PC-3 (cell line): ENCODE measurements around the gene PLEKHA6. TPM values are rescaled to one million over a fixed set of nuclear protein-coding genes. Genes with fewer than 3 reads are reported as not detected.

Experiments
- ATAC-seq: fragments of 200-7000 bp; cut with Tn5 transposase; 2 replicates; pipeline ENCODE4 v1.9.1; 2020; ENCODE audit warnings: mild to moderate bottlenecking, moderate library complexity
- BruUV-seq: library from RNA; stranded (reverse); fragments of 400-500 nt; replicated peaks from 2 replicates; lab custom pipeline; 2021; lab: Mats Ljungman, UMichigan
- CTCF ChIA-PET: fragments of 300-600 bp; sonication (Branson Sonifier 250); formaldehyde crosslinking; loops from one replicate; lab custom pipeline; 2022; ENCODE audit warnings: antibody characterized with exemption; lab: Charles Lee
- POLR2A ChIA-PET: fragments of 300-600 bp; sonication (Branson Sonifier 250); formaldehyde crosslinking; loops from one replicate; lab custom pipeline; 2022; ENCODE audit warnings: antibody characterized with exemption; ENCODE audit not compliant: unreplicated experiment; lab: Charles Lee
- DNase-seq: peaks from one replicate; pipeline ENCODE4 v3.0.0-alpha.2; 2015
- H2AFZ ChIP-seq: fragments of 300-600 bp; sonication (generic); 2 replicates; pipeline ENCODE4 v1.6.0; 2016; ENCODE audit warnings: antibody characterized with exemption, low read length
- H3F3A ChIP-seq: fragments of 300-600 bp; sonication (generic); one replicate; pipeline ENCODE4 v1.6.0; 2017; ENCODE audit warnings: antibody characterized with exemption, low read length, control low read depth, mild to moderate bottlenecking; ENCODE audit not compliant: unreplicated experiment
- H3K27ac ChIP-seq: fragments of 300-600 bp; sonication (generic); 2 replicates; pipeline ENCODE4 v1.5.1; 2016; ENCODE audit warnings: mild to moderate bottlenecking, low read length
- H3K27me3 ChIP-seq: fragments of 300-600 bp; sonication (generic); 2 replicates; pipeline ENCODE4 v1.6.1; 2016; ENCODE audit warnings: low read length, mixed read lengths
- H3K36me3 ChIP-seq: fragments of 300-600 bp; sonication (generic); 2 replicates; pipeline ENCODE4 v1.6.1; 2016; ENCODE audit warnings: low read depth, mixed run types, low read length, mixed read lengths
- H3K4me1 ChIP-seq: fragments of 300-600 bp; sonication (generic); 2 replicates; pipeline ENCODE4 v1.5.1; 2016; ENCODE audit warnings: low read length; ENCODE audit not compliant: insufficient read depth
- H3K4me2 ChIP-seq: fragments of 300-600 bp; sonication (generic); 2 replicates; pipeline ENCODE4 v1.6.0; 2016; ENCODE audit warnings: low read length
- H3K4me3 ChIP-seq: fragments of 300-600 bp; sonication (generic); 2 replicates; pipeline ENCODE4 v1.5.1; 2016; ENCODE audit warnings: mild to moderate bottlenecking, low read length, mixed read lengths
- H3K79me2 ChIP-seq: fragments of 300-600 bp; sonication (generic); 2 replicates; pipeline ENCODE4 v1.6.1; 2017; ENCODE audit warnings: low read length, mixed read lengths
- H3K9ac ChIP-seq: fragments of 300-600 bp; sonication (generic); 2 replicates; pipeline ENCODE4 v1.6.0; 2016; ENCODE audit warnings: mild to moderate bottlenecking, low read length
- H3K9me2 ChIP-seq: fragments of 300-600 bp; sonication (generic); replicated peaks from 2 replicates; pipeline ENCODE4 v1.6.1; 2016; ENCODE audit warnings: mixed run types, low read length, mixed read lengths
- H3K9me3 ChIP-seq: fragments of 300-600 bp; sonication (generic); 2 replicates; pipeline ENCODE4 v1.6.1; 2016; ENCODE audit warnings: low read length, mixed read lengths
- H4K20me1 ChIP-seq: fragments of 300-600 bp; sonication (generic); 2 replicates; pipeline ENCODE4 v1.6.1; 2016; ENCODE audit warnings: low read length, mixed read lengths
- EZH2 ChIP-seq: fragments of 300-600 bp; sonication (generic); IDR thresholded peaks from one replicate; pipeline ENCODE4 v1.6.1; 2017; ENCODE audit warnings: antibody characterized with exemption, mild to moderate bottlenecking, low read length; ENCODE audit not compliant: unreplicated experiment
- EZH2phosphoT487 ChIP-seq: fragments of 300-600 bp; sonication (generic); IDR thresholded peaks from 2 replicates; pipeline ENCODE4 v1.6.1; 2018; ENCODE audit warnings: mild to moderate bottlenecking, antibody characterized with exemption, low read length, borderline replicate concordance
- intact Hi-C: fragments of 100-400 bp; cut with micrococcal nuclease; formaldehyde crosslinking; loops from 2 replicates; pipeline ENCODE4 v1.9.0; 2023
- total RNA-seq: library from RNA; depleted of rRNA; stranded (reverse); fragments of >200 nt; gene quantifications from 2 replicates; pipeline ENCODE4 v1.2.3, GENCODE V29; 2014
- TF ChIP-seq, protein P1 (sequence below): fragments of 300-600 bp; sonication (generic); conservative IDR thresholded peaks from 2 replicates; pipeline ENCODE4 v1.5.1; 2017; ENCODE audit warnings: antibody characterized with exemption, low read depth, mild to moderate bottlenecking, low read length

Gene PLEKHA6
- total RNA-seq, 1 experiment from 2014 or later, result 53.8 TPM

DNA sequence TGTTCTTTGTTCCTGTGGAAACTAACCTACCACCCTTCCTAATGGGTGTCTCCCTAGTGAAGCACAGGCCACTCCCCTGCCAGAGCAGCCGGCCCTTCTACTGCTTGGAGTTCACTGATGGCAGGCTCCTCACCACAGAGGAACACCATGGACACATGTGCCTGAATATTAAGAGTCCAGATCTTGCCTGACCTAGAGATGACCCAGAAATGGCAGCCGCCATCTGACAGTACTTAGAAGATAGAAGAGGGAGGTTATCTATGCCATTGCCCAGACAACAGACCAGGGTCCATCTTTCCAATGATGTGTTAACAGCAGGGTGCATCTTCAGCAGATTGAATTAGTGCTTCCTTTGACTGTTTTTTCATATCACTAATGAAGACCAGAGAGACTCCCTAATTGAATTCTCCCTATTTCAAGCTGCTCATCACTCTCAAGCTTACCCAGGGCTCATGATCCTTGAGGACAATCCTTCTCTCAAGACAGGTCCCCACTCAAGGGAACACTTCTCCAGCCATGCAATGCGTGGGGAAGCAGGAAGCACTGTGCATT lies 59.8 kb downstream of the PLEKHA6 start:
- H2AFZ ChIP-seq, result no peak overlapping the region
- DNase-seq (no peak), ATAC-seq (no peak)
- H3K79me2 ChIP-seq, result peaks cover 71% of the 10 kb centered on the region
- BruUV-seq, result no TSS peak
- H3F3A ChIP-seq, result no peaks in the 10 kb centered on the region
- H3K4me1 ChIP-seq, result peaks cover 46% of the 10 kb centered on the region
- ChIA-PET CTCF (no interaction called here), POLR2A (no interaction called here)
- no peaks in the 10 kb centered on the region for H3K27me3 ChIP-seq
- H3K9ac ChIP-seq, result no peak overlapping the region
- peaks cover 2% of the 10 kb centered on the region; the same call in 1 of the 2 replicates for H3K36me3 ChIP-seq
- no peak overlapping the region for H3K4me2 ChIP-seq
- no peaks in the 10 kb centered on the region for H3K9me3 ChIP-seq
- H3K27ac ChIP-seq, result no peak overlapping the region
- no peaks in the 10 kb centered on the region for H3K9me2 ChIP-seq
- intact Hi-C loops, result no loop called here
- H3K4me3 ChIP-seq, result no peak overlapping the region
- H4K20me1 ChIP-seq, result no peaks in the 10 kb centered on the region
- TF ChIP-seq EZH2 (no peak), EZH2phosphoT487 (no peak)
- TF ChIP-seq, protein P1, sequence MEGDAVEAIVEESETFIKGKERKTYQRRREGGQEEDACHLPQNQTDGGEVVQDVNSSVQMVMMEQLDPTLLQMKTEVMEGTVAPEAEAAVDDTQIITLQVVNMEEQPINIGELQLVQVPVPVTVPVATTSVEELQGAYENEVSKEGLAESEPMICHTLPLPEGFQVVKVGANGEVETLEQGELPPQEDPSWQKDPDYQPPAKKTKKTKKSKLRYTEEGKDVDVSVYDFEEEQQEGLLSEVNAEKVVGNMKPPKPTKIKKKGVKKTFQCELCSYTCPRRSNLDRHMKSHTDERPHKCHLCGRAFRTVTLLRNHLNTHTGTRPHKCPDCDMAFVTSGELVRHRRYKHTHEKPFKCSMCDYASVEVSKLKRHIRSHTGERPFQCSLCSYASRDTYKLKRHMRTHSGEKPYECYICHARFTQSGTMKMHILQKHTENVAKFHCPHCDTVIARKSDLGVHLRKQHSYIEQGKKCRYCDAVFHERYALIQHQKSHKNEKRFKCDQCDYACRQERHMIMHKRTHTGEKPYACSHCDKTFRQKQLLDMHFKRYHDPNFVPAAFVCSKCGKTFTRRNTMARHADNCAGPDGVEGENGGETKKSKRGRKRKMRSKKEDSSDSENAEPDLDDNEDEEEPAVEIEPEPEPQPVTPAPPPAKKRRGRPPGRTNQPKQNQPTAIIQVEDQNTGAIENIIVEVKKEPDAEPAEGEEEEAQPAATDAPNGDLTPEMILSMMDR, result no peak

DNA sequence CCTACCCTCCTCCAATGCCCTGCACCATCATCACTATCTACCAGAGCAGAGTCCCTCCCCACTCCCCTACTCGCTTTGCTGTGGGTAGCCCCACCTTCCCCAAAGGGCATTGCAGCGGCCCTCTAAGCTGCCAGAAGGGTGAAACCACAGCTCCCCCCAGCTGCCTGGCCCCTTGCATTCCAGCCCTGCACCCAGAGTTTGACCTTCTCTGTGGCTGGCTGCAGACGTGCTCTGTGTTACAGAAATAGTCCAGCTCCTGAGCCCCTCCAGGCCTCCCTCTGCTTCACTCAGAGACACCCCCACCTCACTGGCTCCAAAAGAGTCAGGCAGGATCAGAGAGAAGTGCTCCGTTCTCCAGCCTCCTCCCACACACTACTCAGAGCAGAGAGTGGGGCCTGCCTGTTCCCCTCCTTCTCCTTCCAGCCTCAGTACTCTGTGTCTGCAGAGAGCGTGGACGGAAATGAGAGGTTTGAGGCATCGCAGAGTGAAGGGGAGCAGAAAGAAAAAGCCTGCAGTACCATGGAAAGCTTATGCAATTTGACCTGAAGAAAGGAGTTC lies 63.2 kb downstream of the PLEKHA6 start:
- no peaks in the 10 kb centered on the region for H4K20me1 ChIP-seq
- ChIA-PET CTCF (no interaction called here), POLR2A (interaction anchor here (0.6 kb wide), 1 partner anchor 111 kb away, joined by 4 read pairs; no protein-coding TSS in a partner anchor)
- TF ChIP-seq EZH2 (no peak), EZH2phosphoT487 (no peak)
- TF ChIP-seq, protein P1, result no peak
- H3K4me2 ChIP-seq, result no peak overlapping the region
- peaks cover 64% of the 10 kb centered on the region for H3K79me2 ChIP-seq
- H2AFZ ChIP-seq, result no peak overlapping the region
- H3K27ac ChIP-seq, result no peak overlapping the region
- H3K4me3 ChIP-seq, result no peak overlapping the region
- intact Hi-C loops, result no loop called here
- peaks cover 2% of the 10 kb centered on the region; the same call in 1 of the 2 replicates for H3K36me3 ChIP-seq
- BruUV-seq, result no TSS peak
- no peaks in the 10 kb centered on the region for H3K9me2 ChIP-seq
- no peaks in the 10 kb centered on the region for H3F3A ChIP-seq
- no peaks in the 10 kb centered on the region for H3K27me3 ChIP-seq
- no peak overlapping the region for H3K9ac ChIP-seq
- H3K4me1 ChIP-seq, result peaks cover 35% of the 10 kb centered on the region
- ATAC-seq (no peak), DNase-seq (peak; percentile 29)
- H3K9me3 ChIP-seq, result no peaks in the 10 kb centered on the region

GRCh38 chr1:204295671-204296070 lies 64.1 kb downstream of the PLEKHA6 start:
- H3K27me3 ChIP-seq, result no peaks in the 10 kb centered on the region
- peak overlapping the region; percentile 20 for H3K4me2 ChIP-seq
- no peaks in the 10 kb centered on the region for H4K20me1 ChIP-seq
- POLR2A ChIA-PET, result no interaction called here
- no peak for DNase-seq
- peaks cover 60% of the 10 kb centered on the region for H3K79me2 ChIP-seq
- H3K9ac ChIP-seq, result no peak overlapping the region
- H3K36me3 ChIP-seq, result peaks cover 2% of the 10 kb centered on the region; the same call in 1 of the 2 replicates
- intact Hi-C loops, result no loop called here
- no peak overlapping the region for H2AFZ ChIP-seq
- BruUV-seq, result no TSS peak
- CTCF ChIA-PET, result no interaction called here
- H3K9me3 ChIP-seq, result no peaks in the 10 kb centered on the region
- no peak overlapping the region for H3K27ac ChIP-seq
- H3K9me2 ChIP-seq, result no peaks in the 10 kb centered on the region
- ATAC-seq, result no peak
- H3K4me3 ChIP-seq, result no peak overlapping the region
- peaks cover 31% of the 10 kb centered on the region for H3K4me1 ChIP-seq
- TF ChIP-seq, protein P1, result no peak
- TF ChIP-seq EZH2 (no peak), EZH2phosphoT487 (no peak)
- no peaks in the 10 kb centered on the region for H3F3A ChIP-seq
